Testis (tissue), 2 donors: ENCODE results near the gene DNAI4.

Experiments
- CTCF ChIP-seq, 3 experiments: fragments of 450-650 bp in 2 of 3; fragments of 200-600 bp in 1 of 3; sonication (generic) in 1 of 3; IDR thresholded peaks; one replicate each; pipeline ENCODE4 v1.5.1; 2016 to 2019; ENCODE audit warnings: antibody characterized with exemption in 3 of 3, mild to moderate bottlenecking in 2 of 3, moderate library complexity in 1 of 3
- POLR2A ChIP-seq: fragments of 450-650 bp; IDR thresholded peaks from one replicate; pipeline ENCODE4 v1.6.1; 2017; ENCODE audit warnings: antibody characterized with exemption, mild to moderate bottlenecking, moderate library complexity

- TF ChIP-seq CTCF (IDR thresholded peaks at IDR 0.05), result no peak
- no peak for TF ChIP-seq POLR2A
Measured at GRCh38 chr1:66933887-66934700, 9.4 kb upstream of the DNAI4 start.
